Endothelial cell of hepatic sinusoid (primary cell): ENCODE results near the gene TSEN54.

Experiments used
- in situ Hi-C: cut with HindIII; loops from 2 replicates; pipeline ENCODE4 v1.10.0; 2017; ENCODE audit warnings: low sequenced_read_pairs

Gene TSEN54

GRCh38 chr17:75558666-75559530 is 42.6 kb downstream of the TSEN54 start:
- in situ Hi-C loops = no loop called here

DNA sequence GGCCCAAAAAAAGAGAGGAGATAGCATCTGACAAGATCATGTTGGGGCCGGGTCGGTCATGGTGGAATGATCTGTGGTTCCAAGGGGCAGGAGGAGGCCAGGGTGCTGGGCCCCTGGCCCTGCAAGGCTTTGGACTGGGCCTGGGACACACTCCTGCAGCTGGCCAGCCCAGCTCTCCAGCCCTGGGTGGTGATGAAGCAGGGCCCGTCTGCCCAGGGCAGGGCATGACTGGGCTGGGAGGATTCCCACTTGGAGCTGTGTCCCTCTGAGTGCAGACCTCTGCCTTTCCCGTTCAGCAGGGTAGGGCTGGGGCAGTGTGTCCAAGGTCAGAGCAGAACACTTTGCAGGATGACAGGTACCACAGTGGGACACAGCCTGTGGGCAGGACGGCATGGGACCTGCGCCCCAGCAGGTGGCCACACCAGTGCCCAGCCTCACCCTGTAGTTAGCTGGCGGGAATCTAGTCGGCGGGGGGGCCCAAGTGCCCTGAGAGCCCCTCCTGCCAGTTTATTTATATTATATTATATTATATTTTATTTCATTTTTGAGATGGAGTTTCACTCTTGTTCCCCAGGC is 43.7 kb downstream of the TSEN54 start:
- in situ Hi-C loops = no loop called here

- in situ Hi-C loops = no loop called here
These were observed 45.7 kb downstream of the TSEN54 start for GRCh38 chr17:75561927-75562603.

- in situ Hi-C loops = no loop called here
These were observed 46.9 kb downstream of the TSEN54 start for GRCh38 chr17:75563063-75563758.

- in situ Hi-C loops = no loop called here
These were observed 47.9 kb downstream of the TSEN54 start for GRCh38 chr17:75564195-75564594.

- in situ Hi-C loops = no loop called here
These were observed 48.7 kb downstream of the TSEN54 start for GRCh38 chr17:75565066-75565465.

- in situ Hi-C loops = no loop called here
These were observed 49.3 kb downstream of the TSEN54 start for GRCh38 chr17:75565618-75566017.

GRCh38 chr17:75566416-75566815 is 50.1 kb downstream of the TSEN54 start:
- in situ Hi-C loops = no loop called here

- in situ Hi-C loops = no loop called here
These were observed 50.5 kb downstream of the TSEN54 start for GRCh38 chr17:75566834-75567233.

- in situ Hi-C loops = no loop called here
These were observed 52.3 kb downstream of the TSEN54 start for GRCh38 chr17:75568412-75569255.

- in situ Hi-C loops = no loop called here
These were observed 53.8 kb downstream of the TSEN54 start for GRCh38 chr17:75570034-75570676.

DNA sequence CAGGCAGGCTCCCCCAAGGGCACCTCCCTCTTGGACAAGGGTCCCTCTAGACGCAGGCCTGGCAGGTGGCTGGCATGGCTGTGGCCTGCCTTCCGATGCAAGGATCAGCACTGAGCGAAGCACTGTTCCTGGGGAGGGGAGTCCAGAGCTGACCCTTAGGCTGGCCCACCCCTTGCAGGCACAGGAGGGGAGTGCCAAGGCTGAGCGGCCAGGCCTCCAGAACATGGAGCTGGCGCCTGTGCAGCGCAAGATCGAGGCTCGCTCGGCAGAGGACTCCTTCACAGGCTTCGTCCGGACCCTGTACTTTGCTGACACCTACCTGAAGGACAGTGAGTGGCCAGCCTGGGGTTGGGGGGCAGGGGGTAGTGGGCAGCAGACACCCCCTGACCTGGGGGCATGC is 54.4 kb downstream of the TSEN54 start:
- in situ Hi-C loops = no loop called here

- in situ Hi-C loops = no loop called here
These were observed 55.0 kb downstream of the TSEN54 start for GRCh38 chr17:75571197-75571884.

DNA sequence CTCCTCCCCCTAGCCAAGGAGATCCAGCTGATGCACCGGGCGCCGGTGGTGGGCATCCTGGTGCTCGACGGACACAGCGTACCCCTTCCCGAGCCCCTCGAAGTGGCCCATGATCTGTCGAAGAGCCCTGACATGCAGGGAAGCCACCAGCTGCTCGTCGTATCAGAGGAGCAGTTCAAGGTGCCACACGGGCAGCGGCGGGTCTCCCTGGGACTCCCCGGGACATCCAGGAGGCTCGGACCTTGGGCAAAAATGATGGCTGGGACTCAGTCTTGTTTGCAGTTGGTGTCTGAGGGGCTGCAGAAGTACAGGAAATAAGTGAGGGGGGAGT is 55.5 kb downstream of the TSEN54 start:
- in situ Hi-C loops = no loop called here

DNA sequence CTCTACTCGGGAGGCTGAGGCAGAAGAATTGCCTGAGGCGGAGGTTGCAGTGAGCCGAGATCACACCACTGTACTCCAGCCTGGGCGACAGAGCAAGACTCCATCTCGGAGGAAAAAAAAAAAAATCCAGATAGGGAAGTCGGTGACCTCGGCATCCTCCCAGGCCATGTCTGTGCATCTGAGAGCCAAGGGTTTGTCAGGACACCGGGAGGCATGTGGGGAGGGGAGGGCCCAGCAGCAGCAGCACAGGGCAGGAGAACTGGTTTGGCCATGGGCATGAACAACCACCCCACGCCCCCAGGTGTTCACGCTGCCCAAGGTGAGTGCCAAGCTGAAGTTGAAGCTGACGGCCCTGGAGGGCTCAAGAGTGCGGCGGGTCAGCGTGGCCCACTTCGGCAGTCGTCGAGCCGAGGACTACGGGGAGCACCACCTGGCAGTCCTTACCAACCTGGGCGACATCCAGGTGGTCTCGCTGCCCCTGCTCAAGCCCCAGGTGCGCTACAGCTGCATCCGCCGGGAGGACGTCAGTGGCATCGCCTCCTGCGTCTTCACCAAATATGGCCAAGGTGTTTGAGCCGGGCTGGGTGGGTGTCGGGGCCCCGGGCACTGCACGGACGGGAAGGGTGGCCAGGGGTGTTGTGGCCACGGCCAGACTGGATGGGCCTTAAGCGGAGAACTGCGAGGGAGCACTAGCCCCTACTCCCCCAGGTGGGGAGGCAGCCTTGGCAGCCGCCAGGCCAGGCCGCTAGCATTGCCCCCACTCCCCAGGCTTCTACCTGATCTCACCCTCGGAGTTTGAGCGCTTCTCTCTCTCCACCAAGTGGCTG is 56.6 kb downstream of the TSEN54 start:
- in situ Hi-C loops = no loop called here

DNA sequence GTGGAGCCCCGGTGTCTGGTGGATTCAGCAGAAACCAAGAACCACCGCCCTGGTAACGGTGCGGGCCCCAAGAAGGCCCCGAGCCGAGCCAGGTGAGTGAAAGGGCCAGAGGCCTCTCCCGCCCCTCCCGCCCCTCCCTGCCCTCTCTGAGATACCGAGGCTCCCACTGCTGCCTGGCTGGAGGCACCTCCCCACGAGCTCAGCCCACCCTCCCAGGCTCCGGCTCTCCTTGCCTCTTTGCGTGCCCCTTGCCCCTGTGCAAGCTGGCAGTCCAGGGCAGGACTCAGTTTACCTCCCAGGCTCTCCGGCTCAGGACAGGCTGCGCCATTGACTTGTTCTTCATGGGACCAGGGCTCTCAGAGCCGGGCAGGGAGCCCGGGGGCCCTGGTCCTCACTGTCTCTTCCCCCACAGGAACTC is 57.2 kb downstream of the TSEN54 start:
- in situ Hi-C loops = no loop called here

DNA sequence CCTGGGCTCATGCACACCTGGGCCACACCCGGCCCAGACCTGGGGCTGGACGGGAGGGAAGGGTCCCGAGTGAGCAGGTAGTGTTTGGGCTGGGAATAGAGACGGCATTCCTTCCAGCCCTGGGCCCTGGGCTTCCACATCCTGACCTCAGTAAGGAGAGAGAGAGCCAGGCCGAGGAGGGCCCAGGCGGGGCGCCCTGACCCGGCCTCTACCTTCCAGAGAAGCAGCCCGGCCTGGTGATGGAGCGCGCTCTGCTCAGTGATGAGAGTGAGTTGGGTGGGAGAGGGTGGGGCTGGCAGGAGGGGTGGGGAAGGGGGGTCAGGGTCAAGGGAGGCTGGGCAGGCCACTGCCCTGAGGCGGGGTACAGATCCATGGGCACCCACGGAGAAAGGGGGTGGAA is 57.7 kb downstream of the TSEN54 start:
- in situ Hi-C loops = no loop called here
